HG02759 (cell line): ENCODE measurements around the gene PIN1.
A peak's percentile ranks its signal among the peaks of the same experiment; 100 is the strongest.
"Not testable (repeated sequence)": the region's sequence is repeated elsewhere in the genome, so short reads cannot be mapped to it uniquely, and the experiment has no call there.

ENCODE experiments used
- ATAC-seq: cut with Tn5 transposase; IDR thresholded peaks from one replicate; pipeline ENCODE4 v1.9.1; 2021; ENCODE audit warnings: mild to moderate bottlenecking, moderate library complexity; ENCODE audit not compliant: unreplicated experiment

PIN1 gene

GRCh38 chr19:9818175-9818733, 16.9 kb upstream of the PIN1 start:
- ATAC-seq: peak; percentile 1

GRCh38 chr19:9818734-9819595, 16.2 kb upstream of the PIN1 start, which contains the start of gene FBXL12:
FBXL12 (minus strand) TSS chr19:9819079; CDS start chr19:9818813, 266 bp downstream.
- peak; percentile 86 for ATAC-seq

GRCh38 chr19:9819596-9819909, 15.6 kb upstream of the PIN1 start:
- no peak for ATAC-seq

GRCh38 chr19:9820034-9820433, 15.1 kb upstream of the PIN1 start:
- ATAC-seq: not testable (repeated sequence)

GRCh38 chr19:9823816-9824215, 11.3 kb upstream of the PIN1 start:
- no peak for ATAC-seq

GRCh38 chr19:9827289-9828238, 7.6 kb upstream of the PIN1 start, which contains the start of gene UBL5:
UBL5 (plus strand) TSS chr19:9827918; CDS start chr19:9828338, 420 bp downstream.
- ATAC-seq: peak; percentile 94

GRCh38 chr19:9828551-9829063, 6.5 kb upstream of the PIN1 start:
- ATAC-seq: no peak

GRCh38 chr19:9834307-9834725, 802 bp upstream of the PIN1 start:
- ATAC-seq: no peak

- ATAC-seq: peak; percentile 23
Observed at GRCh38 chr19:9835507-9835949, 410 bp downstream of the PIN1 start.

- no peak for ATAC-seq
Observed at GRCh38 chr19:9836021-9836420, 903 bp downstream of the PIN1 start.

GRCh38 chr19:9838324-9838723, 3.2 kb downstream of the PIN1 start:
- ATAC-seq: no peak

GRCh38 chr19:9839415-9839814, 4.3 kb downstream of the PIN1 start:
- no peak for ATAC-seq

GRCh38 chr19:9842834-9843625, 7.9 kb downstream of the PIN1 start:
- ATAC-seq: no peak

- ATAC-seq: not testable (repeated sequence)
Observed at GRCh38 chr19:9843626-9844273, 8.6 kb downstream of the PIN1 start.

GRCh38 chr19:9847087-9847671, 12.1 kb downstream of the PIN1 start:
- ATAC-seq: no peak

GRCh38 chr19:9848060-9848459, 12.9 kb downstream of the PIN1 start:
- no peak for ATAC-seq

GRCh38 chr19:9848762-9849161, 13.6 kb downstream of the PIN1 start:
- no peak for ATAC-seq

GRCh38 chr19:9849791-9850190, 14.7 kb downstream of the PIN1 start:
- ATAC-seq: no peak

GRCh38 chr19:9850235-9850959, 15.3 kb downstream of the PIN1 start:
- no peak for ATAC-seq
